HL-60 (cell line): ENCODE results near the gene FUT4.

ENCODE experiments used
- DNase-seq, 2 experiments: peaks; one replicate each; pipeline ENCODE4 v3.0.0-alpha.2; 2010 to 2020; ENCODE audit warnings: low read depth in 1 of 2, low spot score in 1 of 2
- H3K27ac ChIP-seq: fragments of 250-450 bp; sonication (Bioruptor Pico); replicated peaks from 2 replicates; pipeline ENCODE4 v1.5.1; 2020; ENCODE audit warnings: mild to moderate bottlenecking, moderate library complexity
- H3K27me3 ChIP-seq: fragments of 250-450 bp; sonication (Bioruptor Pico); 2 replicates; pipeline ENCODE4 v1.5.1; 2021; ENCODE audit warnings: mild to moderate bottlenecking, moderate library complexity; ENCODE audit not compliant: insufficient read depth, poor library complexity, severe bottlenecking
- H3K4me3 ChIP-seq: replicated peaks from 2 replicates; pipeline ENCODE4 v1.5.1; 2011; ENCODE audit warnings: mild to moderate bottlenecking, control low read depth, low read length; ENCODE audit not compliant: insufficient read depth
- CTCF ChIP-seq: IDR thresholded peaks from one replicate; pipeline ENCODE4 v1.5.1; 2011; ENCODE audit warnings: low read length, control low read depth, inconsistent platforms; ENCODE audit not compliant: insufficient read depth
- GABPA ChIP-seq: IDR thresholded peaks from 2 replicates; pipeline ENCODE4 v1.6.1; 2012; ENCODE audit warnings: low read depth
- POLR2AphosphoS5 ChIP-seq: IDR thresholded peaks from 2 replicates; pipeline ENCODE4 v1.6.1; 2012; ENCODE audit warnings: low read depth
- REST ChIP-seq: IDR thresholded peaks from 2 replicates; pipeline ENCODE4 v1.6.1; 2012; ENCODE audit warnings: low read depth; ENCODE audit not compliant: insufficient replicate concordance
- SPI1 ChIP-seq: IDR thresholded peaks from 2 replicates; pipeline ENCODE4 v1.6.1; 2012; ENCODE audit warnings: low read depth, mild to moderate bottlenecking, borderline replicate concordance

FUT4 gene

GRCh38 chr11:94583213-94583865 is 39.6 kb downstream of the FUT4 start:
- no peak for TF ChIP-seq CTCF
- no peak for TF ChIP-seq SPI1
- TF ChIP-seq POLR2AphosphoS5, result no peak; the same call in 1 of the 2 replicates
- DNase-seq, result peak in 1 of 2 experiments; percentile 68
- Histone ChIP-seq H3K4me3 (peak overlapping the region; percentile 22), H3K27me3 (no peaks in the 10 kb centered on the region), H3K27ac (peak overlapping the region; percentile 90)

- H3K4me3 ChIP-seq, result peak overlapping the region; percentile 22
- peak in 1 of 2 experiments; percentile 81 for DNase-seq
- TF ChIP-seq SPI1 (peak; percentile 10; the same call in 1 of the 2 replicates), CTCF (no peak), POLR2AphosphoS5 (peak; percentile 37; the same call in 1 of the 2 replicates), GABPA (no peak)
- H3K27me3 ChIP-seq, result no peaks in the 10 kb centered on the region
- H3K27ac ChIP-seq, result peak overlapping the region; percentile 90
Measured at GRCh38 chr11:94583866-94584500, 40.3 kb downstream of the FUT4 start.

GRCh38 chr11:94584978-94585377 is 41.3 kb downstream of the FUT4 start:
- Histone ChIP-seq H3K27ac (peak overlapping the region; percentile 90), H3K27me3 (no peaks in the 10 kb centered on the region), H3K4me3 (no peak overlapping the region)
- TF ChIP-seq GABPA (no peak), REST (no peak), POLR2AphosphoS5 (no peak), SPI1 (no peak), CTCF (no peak)
- no peak for DNase-seq

GRCh38 chr11:94585399-94585798 is 41.7 kb downstream of the FUT4 start:
- TF ChIP-seq POLR2AphosphoS5 (no peak), SPI1 (no peak), GABPA (no peak), REST (no peak), CTCF (no peak)
- H3K27ac ChIP-seq, result no peak overlapping the region
- no peak for DNase-seq
- H3K4me3 ChIP-seq, result no peak overlapping the region
- no peaks in the 10 kb centered on the region for H3K27me3 ChIP-seq
